B cell (primary cell): Measurements from ENCODE around the gene GMCL1. TPM values are rescaled to one million over a fixed set of nuclear protein-coding genes. Genes with fewer than 3 reads are reported as not detected.

Experiments used
- ATAC-seq: fragments of 200-7000 bp; cut with Tn5 transposase; one replicate; pipeline ENCODE4 v1.10.0; 2021; ENCODE audit warnings: low read depth, mild to moderate bottlenecking, moderate number of reproducible peaks, moderate library complexity
- CTCF ChIA-PET: fragments of 350-600 bp; sonication (Branson Sonifier 250); formaldehyde crosslinking; loops from one replicate; lab custom pipeline; 2021; ENCODE audit warnings: antibody characterized with exemption, inconsistent platforms; lab: Charles Lee
- POLR2A ChIA-PET: fragments of 350-600 bp; sonication (Branson Sonifier 250); formaldehyde crosslinking; loops from one replicate; lab custom pipeline; 2021; ENCODE audit warnings: antibody characterized with exemption; lab: Charles Lee
- DNase-seq: peaks from one replicate; pipeline ENCODE4 v3.0.0; 2013
- H2AFZ ChIP-seq: 2 replicates; pipeline ENCODE4 v1.6.1; 2012; ENCODE audit warnings: mild to moderate bottlenecking, low read depth, low read length; ENCODE audit not compliant: insufficient read depth, poor library complexity, severe bottlenecking
- H3K27ac ChIP-seq, 2 donors: 1 replicate in 1 of 2; 2 replicates in 1 of 2; pipeline ENCODE4 v1.5.1; 2012 to 2013; ENCODE audit warnings: low read length in 2 of 2, mild to moderate bottlenecking in 2 of 2, moderate library complexity in 1 of 2
- H3K27me3 ChIP-seq, 4 experiments: fragments of 200-600 bp in 1 of 4; sonication (generic) in 1 of 4; replicated peaks in 1 of 4; 1 replicate in 2 of 4; 2 replicates in 2 of 4; pipeline versions ENCODE4 v1.6.1 to v1.7.0; 2013 to 2016; ENCODE audit warnings: low read length in 3 of 4, mild to moderate bottlenecking in 2 of 4, mixed read lengths in 1 of 4, moderate library complexity in 1 of 4; ENCODE audit not compliant: insufficient read depth in 4 of 4, control insufficient read depth in 3 of 4; ENCODE audit errors: control extremely low read depth in 1 of 4
- H3K36me3 ChIP-seq, 2 experiments: replicated peaks in 1 of 2; 1 replicate in 1 of 2; 2 replicates in 1 of 2; pipeline versions ENCODE4 v1.6.1 to v1.7.1; 2013; ENCODE audit warnings: low read length in 1 of 2; ENCODE audit not compliant: insufficient read depth in 2 of 2, control insufficient read depth in 1 of 2; ENCODE audit errors: control extremely low read depth in 1 of 2, extremely low read depth in 1 of 2
- H3K4me1 ChIP-seq, 2 donors: fragments of 200-600 bp in 1 of 2; sonication (generic) in 1 of 2; 1 replicate in 1 of 2; 2 replicates in 1 of 2; pipeline versions ENCODE4 v1.5.1 to v1.6.1; 2013 to 2017; ENCODE audit warnings: low read length in 2 of 2; ENCODE audit not compliant: control insufficient read depth in 2 of 2, insufficient read depth in 2 of 2
- H3K4me2 ChIP-seq: replicated peaks from 2 replicates; pipeline ENCODE3; 2012; ENCODE audit warnings: mild to moderate bottlenecking, low read depth, low read length; ENCODE audit not compliant: poor library complexity, severe bottlenecking
- H3K4me3 ChIP-seq, 5 experiments: fragments of 200-600 bp in 1 of 5; sonication (generic) in 1 of 5; 1 replicate in 3 of 5; 2 replicates in 2 of 5; pipeline versions ENCODE4 v1.5.1 to v1.7.0; 2011 to 2016; ENCODE audit warnings: low read length in 4 of 5, mild to moderate bottlenecking in 4 of 5, low read depth in 2 of 5, control low read depth in 1 of 5, moderate library complexity in 1 of 5; ENCODE audit not compliant: insufficient read depth in 1 of 5; ENCODE audit errors: control extremely low read depth in 1 of 5, extremely low read depth in 1 of 5
- H3K79me2 ChIP-seq: fragments of 200-600 bp; sonication (generic); one replicate; pipeline ENCODE4 v1.6.0; 2016; ENCODE audit warnings: low read length; ENCODE audit not compliant: control insufficient read depth, insufficient read depth
- H3K9ac ChIP-seq: fragments of 200-600 bp; sonication (generic); 2 replicates; pipeline ENCODE4 v1.6.1; 2017; ENCODE audit warnings: mild to moderate bottlenecking, low read length, moderate library complexity
- H3K9me3 ChIP-seq, 3 donors: one replicate each; pipeline versions ENCODE4 v1.6.1 to v1.7.1; 2013; ENCODE audit warnings: low read length in 2 of 3; ENCODE audit not compliant: control insufficient read depth in 2 of 3, insufficient read depth in 1 of 3; ENCODE audit errors: control extremely low read depth in 1 of 3
- H4K20me1 ChIP-seq: 2 replicates; pipeline ENCODE4 v1.6.0; 2012; ENCODE audit warnings: mild to moderate bottlenecking, low read length; ENCODE audit not compliant: insufficient read depth, control insufficient read depth, poor library complexity, severe bottlenecking
- H3K27ac Mint-ChIP-seq: one replicate; pipeline ENCODE4 v1.8.0; 2021; ENCODE audit warnings: mixed read lengths
- H3K27me3 Mint-ChIP-seq: one replicate; pipeline ENCODE4 v1.8.0; 2021; ENCODE audit warnings: mixed read lengths
- H3K4me1 Mint-ChIP-seq: one replicate; pipeline ENCODE4 v1.8.0; 2021; ENCODE audit warnings: mixed read lengths
- H3K4me3 Mint-ChIP-seq: one replicate; pipeline ENCODE4 v1.8.0; 2021; ENCODE audit warnings: mixed read lengths
- H3K9me3 Mint-ChIP-seq: one replicate; pipeline ENCODE4 v1.8.0; 2022; ENCODE audit warnings: mixed read lengths; ENCODE audit not compliant: insufficient read depth
- CTCF ChIP-seq: fragments of 200-600 bp; IDR thresholded peaks from one replicate; pipeline ENCODE4 v1.8.0; 2022; ENCODE audit warnings: antibody characterized with exemption, mild to moderate bottlenecking
- EZH2 ChIP-seq: IDR thresholded peaks from 2 replicates; pipeline ENCODE4 v1.6.1; 2012; ENCODE audit warnings: borderline replicate concordance, low read depth, mild to moderate bottlenecking, moderate library complexity, low read length; ENCODE audit not compliant: insufficient read depth, poor library complexity, severe bottlenecking
- WGBS: methylation state at CpG from one replicate; pipeline ENCODE4 v1.1.5; 2013; ENCODE audit warnings: missing lambda C conversion rate; ENCODE audit not compliant: insufficient coverage; 5-methylcytosine and 5-hydroxymethylcytosine counted together
- intact Hi-C: fragments of 100-400 bp; cut with micrococcal nuclease; formaldehyde crosslinking; loops from one replicate; pipeline ENCODE4 v1.10.0; 2022
- polyA plus RNA-seq: library from polyadenylated mRNA; depleted of rRNA; stranded (reverse); fragments of >200 nt; gene quantifications from 2 replicates; pipeline ENCODE4 v1.2.3, GENCODE V29; 2012
- total RNA-seq, 2 donors: library from RNA; stranded (reverse); fragments of 120-200 nt in 1 of 2; gene quantifications; 1 replicate in 1 of 2; 2 replicates in 1 of 2; pipeline versions ENCODE4 v1.2.3 to v1.2.4, GENCODE V29; 2013 to 2022

The GMCL1 gene
- total and polyA plus RNA-seq, 2 donors (not counting 1 experiment from before 2014, with no cell fraction given), result 6.0 to 26.3 TPM

- H3K9ac ChIP-seq, result peak overlapping the region; percentile 65
- ATAC-seq, result no peak
- H4K20me1 ChIP-seq, result no peaks in the 10 kb centered on the region
- no peak overlapping the region for H3K27ac Mint-ChIP-seq
- H3K9me3 Mint-ChIP-seq, result no peaks in the 10 kb centered on the region
- H3K4me3 ChIP-seq, result no peak overlapping the region
- peak overlapping the region in 1 of 2 donors; percentile 85 for H3K27ac ChIP-seq
- intact Hi-C loops, result no loop called here
- H3K4me3 Mint-ChIP-seq, result peak overlapping the region; percentile 84
- DNase-seq, result no peak
- H3K27me3 Mint-ChIP-seq, result no peaks in the 10 kb centered on the region
- peaks cover 32 to 40% of the 10 kb centered on the region in 2 donors for H3K4me1 ChIP-seq
- peaks cover 5% of the 10 kb centered on the region for H3K79me2 ChIP-seq
- ChIA-PET POLR2A (no interaction called here), CTCF (interaction anchor here (1.0 to 3.1 kb wide), 4 partner anchors 8 to 67 kb away, joined by 3 to 26 read pairs (median 14); no protein-coding TSS in a partner anchor)
- peak overlapping the region; percentile 75 for H3K4me2 ChIP-seq
- no peaks in the 10 kb centered on the region for H3K9me3 ChIP-seq
- H3K4me1 Mint-ChIP-seq, result peaks cover 37% of the 10 kb centered on the region
- H3K36me3 ChIP-seq, result peaks cover 0 to 7% of the 10 kb centered on the region in 2 experiments
- H2AFZ ChIP-seq, result peak overlapping the region; percentile 77
- no peak for TF ChIP-seq EZH2
- TF ChIP-seq CTCF, result no peak
- H3K27me3 ChIP-seq, result no peaks in the 10 kb centered on the region
These were observed 38.4 kb upstream of the GMCL1 start for GRCh38 chr2:69791045-69791444.

- no peak for DNase-seq
- no peaks in the 10 kb centered on the region for H3K27me3 Mint-ChIP-seq
- no peaks in the 10 kb centered on the region for H3K9me3 Mint-ChIP-seq
- peaks cover 0 to 2% of the 10 kb centered on the region in 2 experiments for H3K36me3 ChIP-seq
- peaks cover 31 to 44% of the 10 kb centered on the region in 2 donors for H3K4me1 ChIP-seq
- intact Hi-C loops, result no loop called here
- no peak overlapping the region for H3K4me2 ChIP-seq
- H2AFZ ChIP-seq, result no peak overlapping the region
- peaks cover 38% of the 10 kb centered on the region for H3K4me1 Mint-ChIP-seq
- no peaks in the 10 kb centered on the region for H3K27me3 ChIP-seq
- H3K27ac ChIP-seq, result no peak overlapping the region
- ChIA-PET CTCF (interaction anchor here (1.7 kb wide), 1 partner anchor 71 kb away, joined by 7 read pairs; no protein-coding TSS in a partner anchor), POLR2A (no interaction called here)
- H3K27ac Mint-ChIP-seq, result no peak overlapping the region
- H3K9me3 ChIP-seq, result no peaks in the 10 kb centered on the region
- H4K20me1 ChIP-seq, result no peaks in the 10 kb centered on the region
- no peak overlapping the region for H3K9ac ChIP-seq
- TF ChIP-seq EZH2 (no peak), CTCF (no peak)
- ATAC-seq, result no peak
- 91% methylated on average over 1 of the region's 1 CpG for WGBS
- H3K4me3 Mint-ChIP-seq, result no peak overlapping the region
- no peak overlapping the region for H3K4me3 ChIP-seq
- peaks cover 12% of the 10 kb centered on the region for H3K79me2 ChIP-seq
These were observed 33.3 kb upstream of the GMCL1 start for GRCh38 chr2:69796174-69796573.
